BJ (cell line): ENCODE results near the gene SETD2. TPM values are rescaled to one million over a fixed set of nuclear protein-coding genes. Genes with fewer than 3 reads are reported as not detected.
A peak's percentile ranks its signal among the peaks of the same experiment; 100 is the strongest.

ENCODE experiments used
- CTCF ChIA-PET: fragments of 350-600 bp; formaldehyde crosslinking; extraction: SDS; loops from one replicate; lab custom pipeline; 2021; ENCODE audit warnings: antibody characterized with exemption, inconsistent platforms; lab: Yijun Ruan, JAX
- POLR2A ChIA-PET: fragments of 300-600 bp; sonication (Branson Sonifier 250); formaldehyde crosslinking; extraction: SDS; loops from one replicate; lab custom pipeline; 2021; ENCODE audit warnings: antibody characterized with exemption; lab: Charles Lee
- DNase-seq: peaks from one replicate; pipeline ENCODE4 v3.0.0-alpha.2; 2011; ENCODE audit warnings: low read depth
- H3K27me3 ChIP-seq: 2 replicates; pipeline ENCODE4 v1.6.0; 2011; ENCODE audit warnings: low read length; ENCODE audit not compliant: control insufficient read depth, insufficient read depth
- H3K36me3 ChIP-seq: 2 replicates; pipeline ENCODE4 v1.5.1; 2011; ENCODE audit warnings: low read length; ENCODE audit not compliant: control insufficient read depth, insufficient read depth
- H3K4me3 ChIP-seq: 2 replicates; pipeline ENCODE4 v1.5.1; 2011; ENCODE audit warnings: low read depth, mild to moderate bottlenecking, control low read depth, low read length
- CTCF ChIP-seq: IDR thresholded peaks from 2 replicates; pipeline ENCODE4 v1.5.1; 2011; ENCODE audit warnings: low read depth, mild to moderate bottlenecking, control low read depth, inconsistent platforms, low read length, moderate library complexity; ENCODE audit not compliant: insufficient read depth
- polyA plus RNA-seq: library from polyadenylated mRNA; depleted of rRNA; stranded (reverse); fragments of >200 nt; gene quantifications from 2 replicates; pipeline ENCODE4 v1.2.3, GENCODE V29; 2011

The SETD2 gene
- polyA plus RNA-seq, 1 experiment: 12.9 TPM

GRCh38 chr3:47176582-47176981, 12.7 kb upstream of the SETD2 start:
- H3K4me3 ChIP-seq: no peak overlapping the region
- ChIA-PET POLR2A (no interaction called here), CTCF (no interaction called here)
- DNase-seq: no peak
- no peak for TF ChIP-seq CTCF
- no peaks in the 10 kb centered on the region for H3K27me3 ChIP-seq
- peaks cover 1% of the 10 kb centered on the region; the same call in 1 of the 2 replicates for H3K36me3 ChIP-seq

- Histone ChIP-seq H3K27me3 (no peaks in the 10 kb centered on the region), H3K36me3 (no peaks in the 10 kb centered on the region), H3K4me3 (peak overlapping the region; percentile 96)
- ChIA-PET CTCF (no interaction called here), POLR2A (no interaction called here)
- no peak for TF ChIP-seq CTCF
- DNase-seq: no peak
These were observed 525 bp downstream of the SETD2 start for GRCh38 chr3:47163169-47164006.

- DNase-seq: no peak
- POLR2A ChIA-PET: no interaction called here
- CTCF ChIA-PET: no interaction called here
- no peak for TF ChIP-seq CTCF
- H3K36me3 ChIP-seq: no peaks in the 10 kb centered on the region
- no peaks in the 10 kb centered on the region for H3K27me3 ChIP-seq
- H3K4me3 ChIP-seq: peak overlapping the region; percentile 96
These were observed 1.2 kb downstream of the SETD2 start for GRCh38 chr3:47162697-47163168.

- H3K27me3 ChIP-seq: no peaks in the 10 kb centered on the region
- peak overlapping the region; percentile 96 for H3K4me3 ChIP-seq
- DNase-seq: no peak
- TF ChIP-seq CTCF: no peak
- POLR2A ChIA-PET: no interaction called here
- H3K36me3 ChIP-seq: no peaks in the 10 kb centered on the region
- CTCF ChIA-PET: no interaction called here
These were observed 1.8 kb downstream of the SETD2 start for GRCh38 chr3:47161983-47162696.

GRCh38 chr3:47159820-47160219, 4.1 kb downstream of the SETD2 start:
- Histone ChIP-seq H3K36me3 (no peaks in the 10 kb centered on the region), H3K27me3 (no peaks in the 10 kb centered on the region), H3K4me3 (no peak overlapping the region)
- CTCF ChIA-PET: interaction anchor here (1.4 kb wide), 1 partner anchor 11 kb away, joined by 3 read pairs; no protein-coding TSS in a partner anchor
- no peak for TF ChIP-seq CTCF
- DNase-seq: no peak
- POLR2A ChIA-PET: no interaction called here
